ENCODE data around the gene PTGR3.
A peak's percentile ranks its signal among the peaks of the same experiment; 100 is the strongest.

DNA sequence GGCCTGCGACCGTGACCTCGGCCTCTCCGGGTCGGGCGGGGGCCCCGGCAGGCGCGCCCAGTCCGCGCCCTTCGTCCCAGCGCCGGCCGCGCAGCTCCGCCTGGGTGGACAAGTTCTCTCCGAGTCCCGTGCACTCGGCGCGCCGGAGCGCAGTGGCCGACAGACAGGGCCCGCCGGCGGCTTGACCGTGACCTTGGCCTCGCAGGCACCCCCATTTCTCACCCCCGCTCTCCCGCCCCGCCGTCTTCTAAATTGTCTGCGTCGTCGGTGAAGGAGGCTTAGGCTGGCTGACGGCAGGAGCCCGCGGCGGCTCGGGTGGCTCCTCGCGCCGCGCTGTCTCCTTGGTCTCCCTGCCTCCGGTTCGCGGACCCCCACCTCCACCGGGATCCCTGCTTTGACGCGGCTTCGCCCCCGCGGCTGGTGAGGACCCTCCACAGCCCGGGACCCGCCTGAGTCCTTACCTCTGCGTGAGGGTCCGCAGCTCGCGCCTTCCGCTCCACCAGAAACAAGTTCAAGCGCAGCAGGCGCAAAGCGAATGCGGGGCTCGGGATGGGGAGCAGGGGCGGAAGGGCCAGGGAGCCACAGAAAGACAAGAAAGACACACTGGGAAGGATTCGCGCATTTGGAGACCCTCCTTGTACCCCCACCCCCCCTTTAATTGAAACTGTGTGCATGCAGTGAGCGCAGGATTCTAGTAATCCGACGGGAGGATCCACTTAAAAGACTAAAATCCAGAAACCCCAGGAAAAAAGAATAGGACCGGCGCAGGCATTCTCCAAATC, 4.0 kb downstream of the PTGR3 start:
- no peak for TF ChIP-seq CTCF (conservative IDR thresholded peaks at IDR 0.05; ENCODE audit: low read depth, low read length)
- TF ChIP-seq EZH2 (IDR thresholded peaks at IDR 0.05; ENCODE audit: borderline replicate concordance, low read depth, low read length, poor library complexity, severe bottlenecking), result peak; percentile 60

Measured in A673 (cell line).